Measurements from ENCODE around the gene PHKB.

PHKB gene

DNA sequence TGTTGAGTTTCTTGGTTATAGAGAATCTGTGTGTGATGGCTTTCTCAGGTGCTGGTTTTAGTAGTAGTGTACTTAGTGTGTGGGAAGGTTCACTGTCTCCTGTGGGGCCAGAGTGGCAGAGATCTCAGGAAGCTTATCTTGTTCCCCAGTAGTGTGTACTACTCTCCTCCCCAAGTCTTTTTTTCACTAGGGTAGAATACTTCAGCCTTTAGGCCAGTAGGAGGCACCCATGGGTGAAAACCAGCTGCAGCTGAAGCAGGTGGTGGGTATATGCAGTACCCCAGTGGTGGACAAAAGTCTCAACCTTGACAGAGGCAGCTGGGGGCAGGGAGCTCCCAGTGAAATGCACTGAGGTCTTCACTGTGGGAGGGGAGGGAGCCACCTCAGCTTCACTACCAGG is 109.9 kb downstream of the PHKB start:
- no peak for DNase-seq (ENCODE audit: low read depth)

DNA sequence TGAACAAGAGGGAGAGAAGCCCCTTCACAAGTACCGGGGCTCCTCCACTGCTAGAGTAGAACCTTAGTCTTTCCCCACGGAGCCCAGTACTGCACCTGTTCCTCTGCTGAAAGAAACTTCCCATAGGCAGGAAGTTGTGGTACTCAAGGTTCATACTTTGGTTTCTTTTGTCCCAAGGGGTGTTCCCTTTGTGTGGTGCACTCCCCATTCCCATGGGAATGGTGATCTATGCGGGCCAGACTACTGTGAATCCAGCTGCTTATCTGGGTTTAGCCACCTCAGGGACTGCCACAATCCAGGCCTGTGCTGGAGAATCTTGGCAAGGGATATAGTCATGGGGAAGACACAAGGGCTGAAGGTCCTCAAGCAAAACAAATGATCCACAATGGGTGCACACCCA is 110.6 kb downstream of the PHKB start:
- no peak for DNase-seq (ENCODE audit: low read depth)

DNA sequence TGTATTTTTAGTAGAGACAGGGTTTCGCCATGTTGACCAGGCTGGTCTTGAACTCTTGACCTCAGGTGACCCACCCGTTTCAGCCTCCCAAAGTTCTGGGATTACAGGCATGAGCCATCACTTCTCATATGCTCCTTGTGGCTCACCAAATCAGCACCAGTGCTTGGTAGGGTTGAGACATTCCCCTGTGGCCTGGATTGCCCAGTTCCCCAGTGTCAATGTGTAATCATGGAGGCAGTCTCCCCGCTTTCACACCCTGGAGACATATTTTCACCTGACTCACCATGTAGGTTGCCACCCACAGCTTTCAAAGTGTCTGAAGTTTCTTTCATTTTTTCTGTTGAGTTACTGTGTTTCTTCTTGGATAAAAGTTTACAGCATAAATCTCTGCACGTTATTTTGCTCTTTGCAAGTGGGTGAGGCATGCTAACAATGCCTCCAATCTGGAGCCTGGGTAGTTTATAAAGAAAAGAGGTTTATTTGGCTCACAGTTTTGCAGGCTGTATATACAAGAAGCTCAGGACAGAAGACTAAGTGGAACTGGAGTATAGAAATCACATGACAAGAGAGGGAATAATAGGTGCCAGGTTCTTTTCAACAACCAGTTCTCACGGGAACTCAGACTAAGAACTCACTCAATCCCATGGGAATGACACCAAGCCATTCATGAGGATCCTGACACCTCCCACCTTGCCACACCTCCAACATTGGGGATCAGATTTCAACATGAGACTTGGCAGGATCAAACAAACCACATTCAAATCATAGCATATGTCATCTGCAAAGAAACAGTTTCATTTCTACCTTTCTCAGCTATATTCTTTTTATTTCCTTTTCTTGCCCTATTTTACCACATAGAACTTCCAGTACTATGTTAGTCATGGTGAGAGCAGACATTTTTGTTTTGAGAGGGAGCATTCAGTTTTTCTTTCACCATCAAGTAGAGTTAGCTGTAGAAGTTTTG is 113.2 kb downstream of the PHKB start:
- DNase-seq (ENCODE audit: low read depth), result peak; percentile 54

DNA sequence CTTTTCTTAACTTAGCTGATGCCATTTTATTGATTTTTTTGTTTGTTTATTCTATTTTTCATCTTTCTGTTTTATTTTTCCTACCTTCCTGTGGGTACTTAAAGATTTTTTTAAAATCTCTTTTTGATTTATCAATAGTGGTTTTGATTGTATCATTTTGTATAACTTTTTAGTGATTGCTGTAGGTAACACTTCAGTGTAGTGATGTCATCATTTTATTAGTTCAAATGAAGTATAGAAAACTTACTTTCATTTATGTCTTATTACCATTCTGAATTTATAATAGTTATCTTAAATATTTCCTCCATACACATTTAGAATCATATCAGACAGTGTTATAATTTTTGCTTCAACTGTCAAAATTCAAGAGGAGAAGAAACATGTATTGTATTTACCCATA is 115.9 kb downstream of the PHKB start:
- no peak for DNase-seq (ENCODE audit: low read depth)

DNA sequence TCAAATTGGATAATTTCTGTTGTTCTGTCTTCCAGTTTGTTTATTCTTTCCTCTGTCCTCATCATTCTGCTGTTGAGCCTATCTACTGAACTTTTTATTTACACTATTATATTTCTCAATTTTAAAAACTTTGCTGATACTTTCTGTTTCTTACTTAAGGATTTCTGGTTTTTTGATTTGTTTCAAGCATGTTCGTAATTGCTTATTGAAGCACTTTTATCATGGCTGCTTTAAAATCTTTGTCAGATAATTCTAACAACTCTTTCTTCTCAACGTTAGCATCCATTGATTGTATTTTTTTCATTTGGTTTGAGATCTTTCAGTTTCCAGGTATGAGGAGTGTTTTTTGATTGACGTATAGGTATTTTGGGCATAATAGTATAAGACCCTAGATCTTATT is 116.9 kb downstream of the PHKB start:
- no peak for DNase-seq (ENCODE audit: low read depth)

DNA sequence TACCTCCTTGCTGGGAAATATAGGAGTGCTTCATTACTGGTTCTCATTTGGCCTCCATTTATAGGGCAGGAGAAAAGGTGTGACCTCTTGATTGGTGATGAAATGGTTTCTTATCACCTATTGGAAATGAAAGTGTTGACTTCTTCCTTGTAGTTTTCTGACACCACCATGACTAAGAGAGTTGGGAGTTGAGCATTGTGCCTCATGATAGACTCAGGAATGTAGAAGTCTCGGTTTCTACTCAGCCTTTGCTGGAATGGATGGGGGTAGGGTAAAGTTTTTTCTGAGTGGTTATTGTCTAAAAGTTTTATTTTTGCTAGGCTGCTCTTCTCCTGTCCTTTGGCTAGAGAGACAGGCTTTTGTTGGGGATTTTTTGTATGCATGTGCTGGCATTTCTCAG is 117.4 kb downstream of the PHKB start:
- DNase-seq (ENCODE audit: low read depth), result peak; percentile 10

DNA sequence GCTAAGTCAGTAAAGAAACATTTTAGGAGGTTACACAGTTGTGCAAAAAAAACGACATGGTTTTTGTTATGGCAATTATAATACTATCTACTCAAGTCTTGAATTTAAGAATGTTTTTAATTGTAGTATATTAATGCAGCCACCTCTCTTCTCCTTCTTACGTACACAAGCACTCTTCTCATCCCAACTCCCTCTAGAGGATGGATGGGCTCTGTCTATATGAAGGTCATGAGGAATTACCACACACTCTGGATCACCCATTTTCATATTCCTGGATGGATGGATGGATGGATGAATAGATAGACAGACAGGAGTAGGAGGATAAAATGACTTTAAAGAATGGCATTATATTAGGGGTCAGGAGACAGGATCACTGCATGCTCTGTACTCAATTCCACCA is 120.0 kb downstream of the PHKB start:
- peak; percentile 13 for DNase-seq (ENCODE audit: low read depth)

DNA sequence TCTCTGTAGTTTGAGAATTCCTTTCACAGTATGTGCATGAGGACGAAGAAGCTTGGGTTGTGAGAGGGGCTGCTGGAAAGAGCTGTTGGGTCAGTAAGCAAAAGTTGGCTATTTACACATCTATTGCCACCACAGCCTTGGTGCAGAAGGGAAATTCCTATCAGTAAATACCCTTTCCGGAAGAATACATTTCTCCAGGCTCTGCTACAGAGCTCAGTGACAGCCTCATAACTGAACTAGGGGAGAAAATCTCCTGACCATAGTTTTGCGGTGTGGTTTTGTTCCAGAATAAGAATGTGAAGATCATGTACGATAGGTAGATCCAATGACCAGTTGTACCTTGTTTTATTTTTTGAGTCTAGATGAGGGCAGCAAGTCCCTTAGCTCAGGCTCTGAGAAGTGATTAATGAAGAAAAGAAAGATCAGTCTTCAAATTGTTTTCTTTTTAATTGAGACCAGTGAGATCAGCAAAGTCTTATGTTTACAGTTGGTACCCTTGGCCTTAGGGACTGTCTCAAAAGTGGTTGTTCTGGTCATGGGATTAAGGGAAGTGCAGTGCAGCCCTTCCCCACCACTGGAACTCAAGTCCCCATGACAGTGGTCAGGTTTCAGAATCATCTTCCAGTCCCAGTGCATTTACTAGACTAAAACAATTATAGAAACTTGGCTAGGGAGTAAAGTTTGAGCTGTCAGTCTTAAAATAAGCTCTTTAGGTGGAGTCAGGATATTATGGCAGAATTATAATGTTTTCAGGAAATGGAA is 123.5 kb downstream of the PHKB start:
- DNase-seq (ENCODE audit: low read depth), result no peak

DNA sequence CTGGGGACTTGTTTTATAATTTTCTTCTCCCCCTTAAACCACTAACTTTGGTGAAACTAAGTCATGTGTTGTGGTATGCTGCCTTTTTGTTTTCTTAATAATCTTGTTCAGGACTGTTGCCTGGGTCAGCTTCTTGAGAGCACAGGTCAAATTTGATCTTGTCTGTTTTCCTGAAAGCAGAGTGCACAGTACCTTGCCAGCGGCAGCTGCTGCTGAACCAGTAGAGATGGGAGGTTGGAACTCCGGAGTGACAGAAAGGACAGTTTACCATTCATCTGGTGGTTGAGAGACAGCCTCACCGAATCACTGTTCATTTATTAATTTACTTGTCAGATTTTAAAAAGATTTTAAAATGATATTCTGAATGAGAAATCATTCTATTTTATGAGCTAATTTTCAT is 125.0 kb downstream of the PHKB start:
- no peak for DNase-seq (ENCODE audit: low read depth)

DNA sequence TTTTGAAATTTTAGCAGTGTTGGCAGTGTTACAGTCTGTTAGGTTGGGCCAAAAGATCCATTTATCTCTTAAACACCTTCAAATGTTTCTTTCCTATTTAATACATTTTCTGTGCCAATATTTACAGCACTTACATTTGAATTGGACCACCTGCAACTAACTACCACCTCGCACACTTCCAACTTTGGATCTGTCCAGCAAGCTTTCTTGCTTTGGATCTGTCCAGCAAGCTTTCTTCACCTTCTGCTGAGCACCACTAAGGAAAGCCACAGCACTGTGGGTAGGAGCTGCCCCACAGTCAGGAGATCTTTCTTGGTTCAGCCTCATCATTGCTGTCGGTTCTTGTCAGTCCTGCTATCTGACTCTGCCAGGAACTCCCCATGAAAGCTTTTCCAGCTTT is 129.3 kb downstream of the PHKB start:
- DNase-seq (ENCODE audit: low read depth), result no peak

DNA sequence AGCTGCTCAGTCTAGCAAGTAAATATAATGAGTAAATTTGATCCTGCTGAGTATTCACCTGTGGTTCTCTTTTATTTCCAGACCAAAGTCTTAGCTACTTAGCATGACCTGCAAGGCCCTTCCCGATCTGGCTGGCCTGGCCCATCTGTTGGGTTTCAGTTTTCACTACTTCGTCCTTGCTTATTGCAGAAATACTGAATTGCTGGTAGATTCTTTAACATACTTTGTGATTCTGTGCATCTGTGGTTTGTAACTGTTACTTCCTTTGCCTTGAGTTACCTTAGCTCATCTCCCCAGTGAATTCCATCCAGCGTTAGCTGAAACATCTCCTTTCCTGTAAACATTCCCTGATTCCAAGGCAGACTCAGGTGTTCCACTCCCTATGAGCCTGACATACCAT is 131.1 kb downstream of the PHKB start:
- no peak for DNase-seq (ENCODE audit: low read depth)

DNA sequence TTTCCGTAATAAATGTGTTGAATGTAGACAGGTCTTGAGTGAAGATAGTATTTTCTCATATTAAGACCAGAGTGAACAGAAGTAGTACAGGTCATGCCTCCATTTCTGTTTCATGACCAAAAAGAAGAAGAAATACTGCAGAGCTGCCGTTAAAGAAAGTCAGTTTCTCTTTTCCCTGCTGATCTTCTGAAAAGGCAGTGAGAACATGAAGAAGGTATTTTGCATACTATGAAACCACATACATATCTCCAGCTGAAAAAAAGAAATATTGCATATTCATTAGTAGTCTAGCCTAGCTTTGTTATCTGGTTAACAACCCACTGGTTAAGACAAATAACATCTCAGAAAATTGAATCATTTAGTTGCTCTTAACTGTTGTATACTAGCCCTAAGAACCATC is 138.4 kb downstream of the PHKB start:
- DNase-seq (ENCODE audit: low read depth), result no peak

DNA sequence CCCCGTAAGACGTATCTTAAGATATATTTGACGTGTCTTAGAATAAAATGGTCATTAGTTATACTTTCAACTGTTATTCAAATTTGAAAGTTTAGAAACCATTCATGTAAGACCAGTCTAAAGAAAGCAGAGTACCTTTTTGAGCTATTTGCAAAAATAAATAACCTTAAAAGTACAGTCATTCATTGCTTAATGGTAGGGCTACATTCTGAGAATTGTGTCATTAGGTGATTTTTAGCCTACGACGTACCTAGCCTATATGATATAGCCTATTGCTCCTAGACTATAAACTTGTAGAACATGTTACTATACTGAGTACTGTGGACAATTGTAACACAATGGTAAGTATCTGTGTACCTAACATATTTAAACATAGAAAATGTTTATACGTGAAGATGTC is 139.2 kb downstream of the PHKB start:
- DNase-seq (ENCODE audit: low read depth), result no peak

DNA sequence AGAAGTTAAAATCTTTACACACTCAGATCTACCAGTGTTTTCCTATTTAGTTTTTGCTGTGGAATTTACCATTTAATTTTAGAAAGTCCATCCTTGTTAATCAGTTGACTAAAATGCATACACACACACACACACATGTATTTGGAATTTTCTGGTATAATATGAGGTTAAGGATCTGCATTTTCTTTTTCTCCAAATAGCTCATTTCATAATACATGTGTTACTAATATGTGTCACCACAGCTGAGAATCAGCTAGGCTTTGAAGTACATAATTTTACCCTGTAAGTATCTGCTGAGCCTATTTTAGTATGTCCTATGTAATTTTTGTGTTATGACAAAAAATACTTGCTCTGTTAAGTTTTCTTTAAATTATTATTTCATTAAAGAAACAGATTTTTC is 143.2 kb downstream of the PHKB start:
- no peak for DNase-seq (ENCODE audit: low read depth)

DNA sequence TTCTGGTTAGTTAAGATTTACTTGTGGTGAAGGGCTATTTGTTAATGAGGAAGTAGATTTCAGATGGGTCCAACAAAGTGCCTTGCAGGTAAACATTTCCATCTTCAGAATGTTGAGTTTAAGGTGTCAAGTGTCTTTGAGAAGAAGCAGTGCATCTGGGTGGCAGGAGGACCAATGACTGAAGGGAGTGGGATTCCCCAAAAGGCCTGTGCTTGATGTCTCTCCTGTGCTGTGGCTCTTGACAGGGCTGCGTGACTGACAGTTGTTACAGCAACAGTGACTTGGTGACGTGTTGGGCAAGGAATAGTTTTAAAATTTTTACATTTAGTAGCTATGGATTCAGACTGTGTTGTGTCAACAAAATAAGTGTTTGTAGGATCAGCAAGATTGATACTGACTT is 149.9 kb downstream of the PHKB start:
- no peak for DNase-seq (ENCODE audit: low read depth)

DNA sequence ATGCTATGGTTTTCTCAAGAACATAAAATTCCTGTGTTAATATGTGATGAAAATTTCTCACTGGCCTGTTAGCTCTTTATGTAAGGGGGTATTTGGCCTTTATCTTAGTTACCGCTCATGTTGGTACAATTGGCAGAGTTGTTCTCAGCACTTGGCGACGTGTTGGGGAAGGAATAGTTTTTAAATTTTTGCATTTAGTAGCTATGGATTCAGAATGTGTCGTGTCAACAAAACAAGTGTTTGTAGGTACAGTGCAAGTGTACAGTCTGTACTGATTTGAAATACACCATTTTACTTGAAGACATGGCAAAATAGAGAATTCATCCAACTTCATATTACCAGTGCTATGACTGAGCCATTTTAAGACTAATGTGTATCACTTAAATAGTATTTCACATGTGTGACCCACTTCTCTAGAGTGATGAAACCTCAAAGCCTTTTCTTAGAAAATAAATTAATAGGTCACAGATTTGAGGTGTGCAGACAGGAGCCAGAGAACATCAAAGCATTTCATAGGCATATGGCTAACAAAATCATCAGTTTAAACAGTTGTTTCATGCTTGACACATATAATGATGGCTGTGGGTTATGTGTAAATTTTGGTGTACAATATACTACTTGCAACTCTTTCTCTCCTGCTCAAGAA is 150.8 kb downstream of the PHKB start:
- no peak for DNase-seq (ENCODE audit: low read depth)

DNA sequence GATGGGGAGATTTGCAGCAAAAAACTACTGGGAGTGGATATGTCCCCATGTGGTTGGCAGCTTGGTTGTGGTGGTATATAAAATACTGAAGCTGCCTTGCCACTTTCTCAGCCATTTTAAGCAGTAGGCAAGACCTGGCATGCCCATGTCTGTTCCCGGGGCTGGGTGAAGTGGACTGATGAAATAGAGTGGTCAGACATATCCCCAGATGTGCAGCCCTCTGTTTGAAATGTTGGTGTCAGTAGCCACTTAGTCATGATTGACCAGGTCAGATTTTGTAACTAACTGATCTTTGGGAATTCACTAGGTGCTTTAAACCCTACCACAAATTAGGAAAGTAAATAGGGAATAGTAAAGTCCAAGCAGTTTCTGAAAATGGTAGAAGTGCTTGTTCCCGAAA is 151.6 kb downstream of the PHKB start:
- peak; percentile 19 for DNase-seq (ENCODE audit: low read depth)

DNA sequence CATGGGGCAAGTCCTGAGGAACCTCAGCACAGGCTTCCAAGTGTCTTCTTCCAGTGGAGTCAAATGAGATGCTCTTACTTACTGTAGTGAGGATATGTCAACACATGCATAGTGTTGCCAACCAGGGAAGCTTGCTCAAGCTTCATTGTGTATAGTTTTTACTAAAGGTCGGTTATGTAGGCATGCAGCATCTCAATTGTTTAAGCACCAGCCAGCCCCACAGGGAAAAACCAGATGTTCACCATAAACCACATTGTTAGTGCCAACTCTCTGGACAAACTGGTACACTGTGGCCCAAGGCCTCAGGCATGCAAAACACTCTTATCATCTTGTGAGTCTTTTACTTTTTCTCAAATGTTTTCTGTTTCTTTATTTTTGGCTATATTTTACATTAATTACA is 152.1 kb downstream of the PHKB start:
- no peak for DNase-seq (ENCODE audit: low read depth)

DNA sequence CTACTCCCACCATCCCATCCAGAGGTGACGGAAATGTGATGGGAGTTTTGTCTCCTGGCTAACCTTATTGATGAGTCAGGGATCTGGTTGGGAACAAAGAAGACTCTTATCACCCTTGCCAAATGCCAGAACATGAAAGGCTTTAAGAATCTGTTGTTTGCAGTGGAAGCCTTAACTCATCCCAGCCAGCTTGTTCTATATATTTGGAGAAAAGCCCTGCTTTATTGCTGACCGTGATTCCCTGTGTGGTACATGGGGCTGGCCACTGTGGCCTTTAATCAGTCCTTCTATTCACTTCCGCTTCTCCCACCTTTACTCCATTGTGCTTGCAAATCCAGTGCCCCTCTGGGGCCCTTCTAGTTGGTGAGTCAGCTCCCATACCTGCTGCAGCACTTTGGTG is 156.6 kb downstream of the PHKB start:
- peak; percentile 10 for DNase-seq (ENCODE audit: low read depth)

DNA sequence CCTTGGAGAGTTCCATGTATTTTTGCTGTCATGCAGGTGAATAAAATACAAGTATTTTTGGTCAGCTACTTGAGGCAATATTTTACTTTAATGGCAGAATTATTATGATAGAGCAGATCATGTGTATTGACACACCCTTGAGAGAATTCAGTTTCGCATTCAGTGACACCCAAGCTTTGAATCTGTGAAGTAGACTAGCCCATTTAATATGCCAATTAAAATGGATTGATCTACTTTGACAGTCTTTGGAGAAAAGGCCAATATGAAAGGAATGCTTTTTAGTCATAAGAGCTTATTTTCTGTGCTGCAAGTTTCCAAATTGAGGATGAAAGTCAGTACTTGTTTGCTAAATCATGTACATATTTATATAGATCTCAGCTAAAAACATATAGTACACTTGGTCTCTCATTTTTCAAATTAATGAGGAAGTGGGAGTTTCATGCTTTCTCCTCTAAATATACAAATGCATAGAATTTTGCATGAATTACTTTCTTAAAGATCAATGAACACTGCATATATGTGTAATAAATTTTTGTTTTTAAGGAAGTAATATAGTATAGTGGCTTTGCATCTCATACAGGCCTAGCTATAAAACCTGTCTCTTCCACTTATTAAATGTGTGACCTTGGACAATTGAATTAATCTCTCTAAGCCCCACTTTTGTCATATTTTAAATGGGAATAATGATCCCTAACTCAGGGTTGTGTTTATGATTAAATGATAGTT is 161.5 kb downstream of the PHKB start:
- no peak for DNase-seq (ENCODE audit: low read depth)

DNA sequence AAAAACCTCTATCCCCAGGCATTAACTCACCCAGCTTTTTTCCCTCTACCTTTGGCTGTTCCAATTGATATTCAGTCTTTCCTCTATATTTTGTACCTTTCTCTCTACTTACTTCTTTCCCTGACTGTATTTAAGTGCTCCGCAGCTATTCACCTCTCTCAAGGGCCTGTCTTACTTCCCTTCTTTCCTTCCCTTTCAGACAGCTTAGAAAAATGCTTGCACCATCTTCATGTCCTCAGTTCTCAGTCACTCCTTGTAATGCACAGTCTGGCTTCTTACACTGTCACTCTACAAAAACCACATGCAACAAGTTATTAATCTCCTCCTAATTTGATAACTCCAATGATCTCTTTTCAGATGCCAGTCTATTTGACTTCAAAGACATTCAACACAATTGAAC is 163.4 kb downstream of the PHKB start:
- no peak for DNase-seq (ENCODE audit: low read depth)

DNA sequence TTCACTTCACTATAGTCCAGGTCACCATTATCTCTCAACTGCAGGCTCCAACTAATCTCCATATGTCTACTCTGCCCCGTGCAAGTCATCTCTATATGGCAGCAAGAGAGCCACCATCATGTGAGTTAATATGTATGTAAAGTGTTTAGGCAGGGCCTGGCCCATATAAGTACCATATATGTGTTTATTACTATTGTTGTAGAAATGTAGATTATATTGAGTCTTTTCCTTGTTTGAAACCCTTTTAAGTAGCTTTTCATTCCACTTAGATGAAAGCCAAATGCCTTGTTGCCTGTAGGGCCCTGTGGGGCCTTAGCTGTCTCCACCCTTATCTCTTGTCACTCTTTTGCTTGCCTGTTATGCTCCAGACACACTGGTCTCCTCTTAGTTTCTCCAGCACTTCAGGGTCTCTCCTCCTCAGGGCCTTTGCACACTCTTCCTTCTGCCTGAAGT is 164.0 kb downstream of the PHKB start:
- DNase-seq (ENCODE audit: low read depth), result no peak
